Vagina (tissue), 2 donors: Measurements from ENCODE around the gene AQP12A. TPM values are rescaled to one million over a fixed set of nuclear protein-coding genes. Genes with fewer than 3 reads are reported as not detected.

ENCODE experiments used
- DNase-seq, 2 donors: peaks; one replicate each; pipeline ENCODE4 v3.0.0-alpha.2; 2017; ENCODE audit errors: extremely low spot score in 2 of 2
- H3K27ac ChIP-seq: fragments of 200-600 bp; sonication (generic); one replicate; pipeline ENCODE4 v1.5.1; 2019
- H3K27me3 ChIP-seq: fragments of 200-600 bp; sonication (generic); one replicate; pipeline ENCODE4 v1.5.1; 2019
- H3K36me3 ChIP-seq, 2 donors: fragments of 200-600 bp; sonication (generic); one replicate each; pipeline ENCODE4 v1.5.1; 2017 to 2019
- H3K4me1 ChIP-seq: fragments of 200-600 bp; sonication (generic); one replicate; pipeline ENCODE4 v1.5.1; 2019
- H3K4me3 ChIP-seq, 2 donors: fragments of 200-600 bp; sonication (generic); 1 replicate in 1 of 2; 2 replicates in 1 of 2; pipeline ENCODE4 v1.5.1; 2016 to 2019
- H3K9me3 ChIP-seq: fragments of 200-600 bp; sonication (generic); one replicate; pipeline ENCODE4 v1.5.1; 2019
- POLR2A ChIP-seq, 2 donors: fragments of 450-650 bp; IDR thresholded peaks; one replicate each; pipeline ENCODE4 v1.6.1; 2017; ENCODE audit warnings: antibody characterized with exemption in 2 of 2, mild to moderate bottlenecking in 2 of 2, moderate library complexity in 2 of 2
- POLR2AphosphoS5 ChIP-seq, 2 donors: sonication (generic); formaldehyde crosslinking; IDR thresholded peaks; one replicate each; pipeline ENCODE4 v1.9.0; 2017; ENCODE audit warnings: antibody characterized with exemption in 2 of 2, mild to moderate bottlenecking in 2 of 2, low read depth in 1 of 2; ENCODE audit not compliant: insufficient read depth in 1 of 2
- intact Hi-C: fragments of 100-400 bp; cut with DNase I; formaldehyde crosslinking; loops from one replicate; pipeline ENCODE4 v1.15.1; 2023
- total RNA-seq: library from RNA; depleted of rRNA; stranded (reverse); fragments of >200 nt; gene quantifications from one replicate; pipeline ENCODE4 v1.2.3, GENCODE V29; 2016
- TF ChIP-seq, protein P1 (sequence below), 3 experiments: fragments of 450-650 bp in 2 of 3; fragments of 200-600 bp in 1 of 3; sonication (generic) in 1 of 3; IDR thresholded peaks; one replicate each; pipeline ENCODE4 v1.5.1; 2017 to 2019; ENCODE audit warnings: antibody characterized with exemption in 3 of 3, mild to moderate bottlenecking in 2 of 3, moderate library complexity in 2 of 3

The AQP12A gene
- total RNA-seq, 1 donor from 2014 or later: not detected

DNA sequence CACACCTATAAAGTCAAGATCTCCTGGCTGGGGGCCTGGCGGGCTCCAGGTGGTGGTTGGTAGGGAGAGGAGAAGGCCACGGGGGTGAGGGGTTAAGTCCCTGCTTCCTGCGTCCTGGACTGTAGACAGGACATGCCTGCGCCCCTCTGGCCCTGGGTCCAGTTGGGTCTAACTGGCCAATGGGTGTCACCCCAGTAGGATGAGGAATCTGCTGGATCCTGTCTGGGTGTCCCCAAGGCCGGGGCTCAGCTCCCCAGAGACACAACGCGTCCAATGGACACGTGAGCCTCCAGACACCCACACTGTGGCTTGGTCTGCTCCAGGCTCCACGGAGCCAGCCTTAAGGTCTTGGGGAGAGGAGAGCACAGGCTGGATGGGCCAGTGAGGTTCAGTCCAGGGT, 19.6 kb downstream of the AQP12A start:
- H3K27me3 ChIP-seq: no peaks in the 10 kb centered on the region
- TF ChIP-seq, protein P1, sequence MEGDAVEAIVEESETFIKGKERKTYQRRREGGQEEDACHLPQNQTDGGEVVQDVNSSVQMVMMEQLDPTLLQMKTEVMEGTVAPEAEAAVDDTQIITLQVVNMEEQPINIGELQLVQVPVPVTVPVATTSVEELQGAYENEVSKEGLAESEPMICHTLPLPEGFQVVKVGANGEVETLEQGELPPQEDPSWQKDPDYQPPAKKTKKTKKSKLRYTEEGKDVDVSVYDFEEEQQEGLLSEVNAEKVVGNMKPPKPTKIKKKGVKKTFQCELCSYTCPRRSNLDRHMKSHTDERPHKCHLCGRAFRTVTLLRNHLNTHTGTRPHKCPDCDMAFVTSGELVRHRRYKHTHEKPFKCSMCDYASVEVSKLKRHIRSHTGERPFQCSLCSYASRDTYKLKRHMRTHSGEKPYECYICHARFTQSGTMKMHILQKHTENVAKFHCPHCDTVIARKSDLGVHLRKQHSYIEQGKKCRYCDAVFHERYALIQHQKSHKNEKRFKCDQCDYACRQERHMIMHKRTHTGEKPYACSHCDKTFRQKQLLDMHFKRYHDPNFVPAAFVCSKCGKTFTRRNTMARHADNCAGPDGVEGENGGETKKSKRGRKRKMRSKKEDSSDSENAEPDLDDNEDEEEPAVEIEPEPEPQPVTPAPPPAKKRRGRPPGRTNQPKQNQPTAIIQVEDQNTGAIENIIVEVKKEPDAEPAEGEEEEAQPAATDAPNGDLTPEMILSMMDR (IDR thresholded peaks at IDR 0.05): no peak
- TF ChIP-seq POLR2AphosphoS5 (IDR thresholded peaks at IDR 0.05; ENCODE audit: insufficient read depth in 1 of 2, low read depth in 1 of 2): no peak
- TF ChIP-seq POLR2A (IDR thresholded peaks at IDR 0.05): no peak
- H3K9me3 ChIP-seq: no peaks in the 10 kb centered on the region
- H3K27ac ChIP-seq: no peak overlapping the region
- DNase-seq: no peak
- no peaks in the 10 kb centered on the region for H3K4me1 ChIP-seq
- intact Hi-C loops: no loop called here
- no peak overlapping the region for H3K4me3 ChIP-seq
- H3K36me3 ChIP-seq: no peaks in the 10 kb centered on the region

DNA sequence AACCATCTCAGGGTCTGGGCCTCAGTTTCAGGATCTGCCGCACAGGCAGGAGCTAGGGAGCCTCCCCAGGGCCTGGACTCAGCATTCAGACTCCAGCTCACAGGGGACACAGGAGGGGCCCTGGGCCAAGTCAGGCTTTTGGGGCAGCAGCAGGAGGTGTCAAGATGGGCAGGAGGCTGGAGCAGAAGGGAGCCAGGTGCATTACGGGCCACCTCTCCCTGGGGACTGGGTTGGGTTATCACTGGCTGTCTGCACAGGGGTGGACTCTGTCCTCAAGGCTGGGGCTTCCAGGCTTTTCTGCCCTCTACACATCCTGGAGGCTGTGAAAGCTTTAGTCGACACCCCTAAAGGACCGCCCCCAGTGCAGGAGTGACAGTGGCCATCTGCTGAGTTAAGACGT, 20.0 kb downstream of the AQP12A start:
- Histone ChIP-seq H3K27me3 (no peaks in the 10 kb centered on the region), H3K4me3 (no peak overlapping the region), H3K36me3 (no peaks in the 10 kb centered on the region), H3K9me3 (no peaks in the 10 kb centered on the region), H3K27ac (no peak overlapping the region), H3K4me1 (no peaks in the 10 kb centered on the region)
- TF ChIP-seq POLR2A (IDR thresholded peaks at IDR 0.05): no peak
- TF ChIP-seq POLR2AphosphoS5 (IDR thresholded peaks at IDR 0.05; ENCODE audit: insufficient read depth in 1 of 2, low read depth in 1 of 2): no peak
- TF ChIP-seq, protein P1 (IDR thresholded peaks at IDR 0.05): no peak
- intact Hi-C loops: no loop called here
- no peak for DNase-seq

- Histone ChIP-seq H3K9me3 (no peaks in the 10 kb centered on the region), H3K4me1 (no peaks in the 10 kb centered on the region), H3K36me3 (no peaks in the 10 kb centered on the region), H3K4me3 (no peak overlapping the region), H3K27me3 (no peaks in the 10 kb centered on the region), H3K27ac (no peak overlapping the region)
- DNase-seq: no peak
- intact Hi-C loops: no loop called here
- TF ChIP-seq, protein P1 (IDR thresholded peaks at IDR 0.05): no peak
- no peak for TF ChIP-seq POLR2AphosphoS5 (IDR thresholded peaks at IDR 0.05; ENCODE audit: insufficient read depth in 1 of 2, low read depth in 1 of 2)
- no peak for TF ChIP-seq POLR2A (IDR thresholded peaks at IDR 0.05)
Observed at GRCh38 chr2:240712121-240712520, 20.5 kb downstream of the AQP12A start.

DNA sequence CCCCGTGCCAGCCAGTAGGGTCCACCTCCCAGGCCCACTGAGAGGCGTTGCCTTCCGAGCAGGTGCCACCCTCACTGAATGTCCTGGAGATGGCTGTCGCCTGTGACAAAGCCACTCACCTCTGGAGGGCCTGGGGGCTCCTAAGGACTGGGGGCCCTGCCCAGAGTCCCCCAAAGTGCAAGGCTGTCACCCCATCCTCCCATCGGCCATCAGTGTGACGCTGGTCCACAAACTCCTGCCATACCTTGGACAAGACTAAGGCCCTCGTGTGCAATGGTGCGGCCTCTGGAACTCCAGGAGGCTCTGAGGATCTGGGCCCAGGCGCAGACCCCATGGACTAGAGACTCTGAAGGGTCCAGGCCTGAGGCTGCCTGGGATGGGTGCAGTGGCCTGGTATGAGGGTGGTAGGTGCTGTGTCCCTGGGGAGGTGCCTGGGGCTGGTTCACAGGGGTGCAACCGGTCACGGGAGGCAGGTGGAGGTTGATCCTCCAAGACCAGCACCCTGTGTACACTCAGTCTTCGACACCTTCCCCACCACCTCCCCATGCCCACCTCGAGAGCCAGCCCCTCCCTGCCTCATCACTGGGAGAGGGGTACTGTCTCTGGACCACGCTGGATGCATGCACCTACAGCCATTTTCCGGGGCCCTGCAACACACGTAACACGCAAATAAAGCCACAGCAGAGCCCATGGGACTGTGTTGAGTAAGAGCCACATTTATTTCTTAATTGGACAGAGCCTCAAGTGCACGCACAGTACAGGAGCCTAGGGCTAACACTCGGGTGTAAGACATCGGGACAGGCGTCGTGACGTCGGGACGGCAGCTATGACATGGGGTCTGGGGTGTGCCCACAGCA, 21.6 kb downstream of the AQP12A start:
- intact Hi-C loops: no loop called here
- no peaks in the 10 kb centered on the region for H3K27me3 ChIP-seq

More for the DNA sequence above, 21.6 kb downstream of the AQP12A start:
- H3K27ac ChIP-seq: no peak overlapping the region
- no peaks in the 10 kb centered on the region for H3K36me3 ChIP-seq
- DNase-seq: no peak
- no peaks in the 10 kb centered on the region for H3K9me3 ChIP-seq
- TF ChIP-seq POLR2AphosphoS5 (IDR thresholded peaks at IDR 0.05; ENCODE audit: insufficient read depth in 1 of 2, low read depth in 1 of 2) (no peak), POLR2A (IDR thresholded peaks at IDR 0.05) (no peak)
- TF ChIP-seq, protein P1 (IDR thresholded peaks at IDR 0.05): no peak
- H3K4me1 ChIP-seq: no peaks in the 10 kb centered on the region
- no peak overlapping the region for H3K4me3 ChIP-seq
